ENCODE results near the gene EXOSC10.

GRCh38 chr1:11023201-11023600, 76.5 kb downstream of the EXOSC10 start:
- TF ChIP-seq POLR2A (IDR thresholded peaks at IDR 0.05; ENCODE audit: low read length) (no peak), GATA1 (IDR thresholded peaks at IDR 0.05; ENCODE audit: low read depth, low read length) (no peak)
